Psoas muscle (tissue), 8 donors: Measurements from ENCODE around the gene XAGE2. TPM values are rescaled to one million over a fixed set of nuclear protein-coding genes. Genes with fewer than 3 reads are reported as not detected.

Experiments used
- ATAC-seq, 4 donors: fragments of 200-7000 bp; cut with Tn5 transposase; one replicate each; pipeline ENCODE4 v1.9.1; 2020; ENCODE audit warnings: moderate library complexity in 3 of 4, mild to moderate bottlenecking in 2 of 4
- DNase-seq, 2 donors: peaks; one replicate each; pipeline ENCODE4 v3.0.0-alpha.2; 2020
- H3K27ac ChIP-seq: fragments of 200-600 bp; one replicate; pipeline ENCODE4 v1.8.0; 2022
- H3K27me3 ChIP-seq, 3 donors: fragments of 200-600 bp in 1 of 3; one replicate each; pipeline versions ENCODE4 v1.6.1 to v1.8.0; 2013 to 2022; ENCODE audit warnings: low read length in 2 of 3, mild to moderate bottlenecking in 2 of 3, moderate library complexity in 1 of 3; ENCODE audit not compliant: insufficient read depth in 3 of 3
- H3K36me3 ChIP-seq, 2 donors: fragments of 200-600 bp in 1 of 2; one replicate each; pipeline versions ENCODE4 v1.6.1 to v1.8.0; 2013 to 2022; ENCODE audit warnings: low read depth in 1 of 2, mild to moderate bottlenecking in 1 of 2, moderate library complexity in 1 of 2; ENCODE audit not compliant: insufficient read depth in 1 of 2
- H3K4me1 ChIP-seq: fragments of 200-600 bp; one replicate; pipeline ENCODE4 v1.8.0; 2022
- H3K4me3 ChIP-seq: fragments of 200-600 bp; one replicate; pipeline ENCODE4 v1.8.0; 2022; ENCODE audit warnings: mild to moderate bottlenecking
- H3K9me3 ChIP-seq: fragments of 200-600 bp; one replicate; pipeline ENCODE4 v1.8.0; 2022
- CTCF ChIP-seq: fragments of 200-600 bp; IDR thresholded peaks from one replicate; pipeline ENCODE4 v1.8.0; 2022; ENCODE audit warnings: antibody characterized with exemption
- WGBS, 3 donors: extraction: QIAGEN DNeasy Blood & Tissue Kit; methylation state at CpG; one replicate each; pipeline versions ENCODE4 v1.1.6 to v1.1.7; 2013; 5-methylcytosine and 5-hydroxymethylcytosine counted together
- intact Hi-C, 2 donors: fragments of 100-400 bp; cut with DNase I; formaldehyde crosslinking; loops; one replicate each; pipeline versions ENCODE4 v1.11.0 to v1.14.2; 2022
- polyA plus RNA-seq, 3 donors: library from polyadenylated mRNA; stranded (reverse); fragments of 200-250 nt; gene quantifications; one replicate each; pipeline ENCODE4 v1.2.3, GENCODE V29; 2013
- total RNA-seq, 4 donors: library from RNA; stranded (reverse); fragmentation: NEBNext Ultra II Directional in 2 of 4; extraction: Animal tissue kit (Norgen Biotek cat#: 25700) in 2 of 4; gene quantifications; one replicate each; pipeline versions ENCODE4 v1.2.1 to v1.2.4, GENCODE V29; 2021 to 2023
- donor health status: healthy with polysubstance abuse.
- donor health status: DM: no; HTN: no; CAD: no; lungs with moderate emphysema.
- donor health status: Bipolar disorder and iron deficiency.
- donor health status: healthy.
- donor health status: DM: yes; HTN: yes; CAD: no.
- donor health status: DM: no; HTN: no; CAD: no.
- donor health status: DM: no; HTN: no; CAD: no.
- donor health status: DM: yes; HTN: yes; CAD: no.

XAGE2 gene
- total and polyA plus RNA-seq, 7 donors, result not detected

- DNase-seq, result no peak
- Histone ChIP-seq H3K27me3 (peaks cover 0 to 25% (median 0%) of the 10 kb centered on the region in 3 donors), H3K27ac (no peak overlapping the region), H3K36me3 (no peaks in the 10 kb centered on the region), H3K4me1 (no peaks in the 10 kb centered on the region), H3K4me3 (no peak overlapping the region), H3K9me3 (no peaks in the 10 kb centered on the region)
- no peak for TF ChIP-seq CTCF
- intact Hi-C loops, result no loop called here
- ATAC-seq, result no peak
These were observed 13.7 kb upstream of the XAGE2 start for GRCh38 chrX:52355108-52355507.

GRCh38 chrX:52359614-52360232 is 9.1 kb upstream of the XAGE2 start:
- no peak for DNase-seq
- Histone ChIP-seq H3K36me3 (no peaks in the 10 kb centered on the region), H3K9me3 (no peaks in the 10 kb centered on the region), H3K27me3 (peaks cover 0 to 46% (median 0%) of the 10 kb centered on the region in 3 donors), H3K4me3 (no peak overlapping the region), H3K27ac (no peak overlapping the region), H3K4me1 (no peaks in the 10 kb centered on the region)
- no peak for ATAC-seq
- intact Hi-C loops, result no loop called here
- TF ChIP-seq CTCF, result no peak
- 40 to 51% (median 40%) methylated on average over 7 of the region's 7 CpGs for WGBS, 3 donors

GRCh38 chrX:52361941-52362340 is 6.9 kb upstream of the XAGE2 start:
- H3K27me3 ChIP-seq, result peaks cover 0 to 55% (median 0%) of the 10 kb centered on the region in 3 donors
- TF ChIP-seq CTCF, result no peak
- 64 to 75% (median 68%) methylated on average over 8 of the region's 8 CpGs for WGBS, 3 donors
- intact Hi-C loops, result no loop called here
- H3K4me3 ChIP-seq, result no peak overlapping the region
- no peaks in the 10 kb centered on the region for H3K4me1 ChIP-seq
- no peaks in the 10 kb centered on the region for H3K9me3 ChIP-seq
- ATAC-seq (no peak), DNase-seq (no peak)
- H3K36me3 ChIP-seq, result no peaks in the 10 kb centered on the region
- no peak overlapping the region for H3K27ac ChIP-seq

GRCh38 chrX:52363247-52363883 is 5.5 kb upstream of the XAGE2 start:
- no peak for TF ChIP-seq CTCF
- no peak overlapping the region for H3K27ac ChIP-seq
- DNase-seq (no peak), ATAC-seq (no peak)
- intact Hi-C loops, result no loop called here
- H3K27me3 ChIP-seq, result peaks cover 0 to 66% (median 0%) of the 10 kb centered on the region in 3 donors
- no peaks in the 10 kb centered on the region for H3K36me3 ChIP-seq
- H3K9me3 ChIP-seq, result no peaks in the 10 kb centered on the region
- no peak overlapping the region for H3K4me3 ChIP-seq
- 20 to 27% (median 23%) methylated on average over 8 of the region's 8 CpGs for WGBS, 3 donors
- no peaks in the 10 kb centered on the region for H3K4me1 ChIP-seq

GRCh38 chrX:52378870-52379269 is 10.0 kb downstream of the XAGE2 start:
- TF ChIP-seq CTCF, result no peak
- H3K4me3 ChIP-seq, result no peak overlapping the region
- ATAC-seq, result no peak
- H3K4me1 ChIP-seq, result no peaks in the 10 kb centered on the region
- no peak overlapping the region for H3K27ac ChIP-seq
- no peaks in the 10 kb centered on the region for H3K36me3 ChIP-seq
- intact Hi-C loops, result no loop called here
- H3K27me3 ChIP-seq, result peaks cover 0 to 50% (median 0%) of the 10 kb centered on the region in 3 donors
- WGBS, 3 donors, result 52 to 82% (median 70%) methylated on average over 2 of the region's 2 CpGs
- DNase-seq, result no peak
- H3K9me3 ChIP-seq, result no peaks in the 10 kb centered on the region
